Peyer's patch (tissue), 4 donors: Measurements from ENCODE around the gene MAP7D1. TPM values are rescaled to one million over a fixed set of nuclear protein-coding genes. Genes with fewer than 3 reads are reported as not detected.
A peak's percentile ranks its signal among the peaks of the same experiment; 100 is the strongest.
"Not testable (repeated sequence)": the region's sequence is repeated elsewhere in the genome, so short reads cannot be mapped to it uniquely, and the experiment has no call there.

Source experiments
- DNase-seq, 3 donors: peaks; one replicate each; pipeline ENCODE4 v3.0.0-alpha.2; 2017 to 2019
- H3K27ac ChIP-seq, 4 donors: fragments of 200-600 bp; sonication (generic); one replicate each; pipeline ENCODE4 v1.5.1; 2016 to 2019
- H3K27me3 ChIP-seq, 2 donors: fragments of 200-600 bp; sonication (generic); one replicate each; pipeline ENCODE4 v1.5.1; 2019
- H3K36me3 ChIP-seq, 3 donors: fragments of 200-600 bp; sonication (generic); one replicate each; pipeline ENCODE4 v1.5.1; 2016 to 2019
- H3K4me1 ChIP-seq, 4 donors: fragments of 200-600 bp; sonication (generic); one replicate each; pipeline ENCODE4 v1.5.1; 2016 to 2019
- H3K4me3 ChIP-seq, 4 donors: fragments of 200-600 bp; sonication (generic); 1 replicate in 3 of 4; 2 replicates in 1 of 4; pipeline ENCODE4 v1.5.1; 2016 to 2019; ENCODE audit warnings: mild to moderate bottlenecking in 1 of 4
- H3K9me3 ChIP-seq, 4 donors: fragments of 200-600 bp; sonication (generic); one replicate each; pipeline ENCODE4 v1.5.1; 2016 to 2019; ENCODE audit warnings: mild to moderate bottlenecking in 1 of 4
- CTCF ChIP-seq, 6 experiments: fragments of 450-650 bp in 4 of 6; fragments of 200-600 bp in 2 of 6; sonication (generic) in 1 of 6; IDR thresholded peaks; one replicate each; pipeline ENCODE4 v1.5.1; 2017 to 2019; ENCODE audit warnings: antibody characterized with exemption in 6 of 6, mild to moderate bottlenecking in 3 of 6, moderate library complexity in 1 of 6
- POLR2A ChIP-seq, 2 donors: fragments of 450-650 bp; IDR thresholded peaks; one replicate each; pipeline ENCODE4 v1.5.1; 2017; ENCODE audit warnings: antibody characterized with exemption in 2 of 2, mild to moderate bottlenecking in 2 of 2, moderate library complexity in 2 of 2
- small RNA-seq, 2 donors: library from RNA; depleted of rRNA; stranded (forward); fragments of <200 nt; gene quantifications; one replicate each; pipeline ENCODE3, GENCODE V24; 2016
- total RNA-seq, 4 donors: library from RNA; depleted of rRNA; stranded (reverse); fragments of >200 nt; gene quantifications; one replicate each; pipeline ENCODE4 v1.1.0, GENCODE V29; 2016

MAP7D1 gene
- total RNA-seq, 4 donors from 2014 or later: 38.2 to 62.7 (median 46.4) TPM

- DNase-seq: no peak
- Histone ChIP-seq H3K36me3 (peaks cover 0 to 21% (median 0%) of the 10 kb centered on the region in 3 donors), H3K27me3 (no peaks in the 10 kb centered on the region), H3K27ac (peak overlapping the region; percentile 89 to 95 (median 92)), H3K4me1 (peaks cover 0 to 35% (median 13%) of the 10 kb centered on the region in 4 donors), H3K4me3 (peak overlapping the region; percentile 67 to 98 (median 75)), H3K9me3 (no peaks in the 10 kb centered on the region)
- TF ChIP-seq POLR2A (IDR thresholded peaks at IDR 0.05) (no peak), CTCF (IDR thresholded peaks at IDR 0.05) (no peak)
These were observed 69.4 kb downstream of the MAP7D1 start for GRCh38 chr1:36225283-36225899.

GRCh38 chr1:36230279-36230678, 74.3 kb downstream of the MAP7D1 start:
- Histone ChIP-seq H3K36me3 (peaks cover 0 to 52% (median 0%) of the 10 kb centered on the region in 3 donors), H3K4me1 (peaks cover 0 to 34% (median 6%) of the 10 kb centered on the region in 4 donors)
- H3K27me3 ChIP-seq, H3K9me3 ChIP-seq, H3K4me3 ChIP-seq, H3K27ac ChIP-seq: not testable (repeated sequence)
- DNase-seq: peak in 2 of 3 donors; percentile 10 to 19

Small RNAs within 50 kb of the gene (small RNA-seq; reads per million reads assigned to genes)
- 0 reads per million in 2 donors for gene RN7SL131P

Other genes starting within 250 kb of the MAP7D1 start
- gene AGO3, start 225.1 kb upstream of the MAP7D1 start, total RNA-seq: 10 to 100 TPM; 12.1 to 33.0 (median 18.6) TPM
- not detected for gene TEKT2, start 72.1 kb upstream of the MAP7D1 start, total RNA-seq
- 10 to 100 TPM; 16.5 to 50.0 (median 30.8) TPM for gene ADPRS, start 67.3 kb upstream of the MAP7D1 start, total RNA-seq
- gene COL8A2, start 30.9 kb upstream of the MAP7D1 start, total RNA-seq: 1 to 10 TPM in 3 of 4 donors, under 1 TPM in 1; 0.83 to 1.3 (median 1.1) TPM
- 100 to 1,000 TPM in 1 of 4 donors, 10 to 100 TPM in 3; 56.2 to 113 (median 73.7) TPM for gene TRAPPC3, start 6.7 kb upstream of the MAP7D1 start, total RNA-seq
- gene THRAP3, start 68.3 kb downstream of the MAP7D1 start, total RNA-seq: 10 to 100 TPM; 49.5 to 99.0 (median 64.4) TPM
- gene SH3D21, start 150.2 kb downstream of the MAP7D1 start, total RNA-seq: 10 to 100 TPM; 20.6 to 75.9 (median 24.8) TPM
- 10 to 100 TPM in 2 of 4 donors, 1 to 10 TPM in 2; 4.4 to 19.0 (median 11.4) TPM for gene EVA1B, start 167.5 kb downstream of the MAP7D1 start, total RNA-seq
- gene STK40, start 229.8 kb downstream of the MAP7D1 start, total RNA-seq: 10 to 100 TPM; 14.0 to 30.2 (median 21.5) TPM
- 10 to 100 TPM; 25.5 to 42.9 (median 31.2) TPM for gene LSM10, start 241.7 kb downstream of the MAP7D1 start, total RNA-seq